Body of pancreas (tissue), 4 donors: Measurements from ENCODE around the gene UGT1A6. TPM values are rescaled to one million over a fixed set of nuclear protein-coding genes. Genes with fewer than 3 reads are reported as not detected.
"Not testable (repeated sequence)": the region's sequence is repeated elsewhere in the genome, so short reads cannot be mapped to it uniquely, and the experiment has no call there.

Experiments used
- ATAC-seq: fragments of 150-250 bp; one replicate; pipeline ENCODE4 v1.9.1; 2016
- DNase-seq, 4 donors: peaks; one replicate each; pipeline ENCODE4 v3.0.0-alpha.2; 2019
- H3K27ac ChIP-seq, 4 donors: fragments of 200-600 bp; sonication (generic); 1 replicate in 3 of 4; 2 replicates in 1 of 4; pipeline versions ENCODE4 v1.5.1 to v1.6.1; 2016 to 2019; ENCODE audit warnings: mild to moderate bottlenecking in 1 of 4, mixed read lengths in 1 of 4, moderate library complexity in 1 of 4
- H3K27me3 ChIP-seq, 2 donors: fragments of 200-600 bp; sonication (generic); one replicate each; pipeline ENCODE4 v1.6.0; 2016; ENCODE audit warnings: mild to moderate bottlenecking in 1 of 2
- H3K36me3 ChIP-seq, 2 donors: fragments of 200-600 bp; sonication (generic); replicated peaks in 1 of 2; 2 replicates each; pipeline ENCODE4 v1.5.1; 2016; ENCODE audit warnings: low read depth in 2 of 2; ENCODE audit not compliant: insufficient read depth in 1 of 2
- H3K4me1 ChIP-seq: fragments of 200-600 bp; sonication (generic); one replicate; pipeline ENCODE4 v1.6.0; 2016
- H3K4me3 ChIP-seq, 2 donors: fragments of 200-600 bp; sonication (generic); 1 replicate in 1 of 2; 2 replicates in 1 of 2; pipeline ENCODE4 v1.5.1; 2016 to 2019
- H3K9me3 ChIP-seq, 3 donors: fragments of 200-600 bp; sonication (generic); 1 replicate in 2 of 3; 2 replicates in 1 of 3; pipeline ENCODE4 v1.5.1; 2016
- CTCF ChIP-seq, 7 experiments: fragments of 450-650 bp in 4 of 7; fragments of 200-600 bp in 3 of 7; sonication (generic) in 3 of 7; IDR thresholded peaks; one replicate each; pipeline ENCODE4 v1.5.1; 2016 to 2019; ENCODE audit warnings: antibody characterized with exemption in 7 of 7
- POLR2A ChIP-seq, 3 donors: fragments of 450-650 bp; IDR thresholded peaks; one replicate each; pipeline ENCODE4 v1.6.1; 2016; ENCODE audit warnings: antibody characterized with exemption in 3 of 3, mild to moderate bottlenecking in 2 of 3
- WGBS, 2 donors: methylation state at CpG; one replicate each; pipeline ENCODE4 v1.1.5; 2017; 5-methylcytosine and 5-hydroxymethylcytosine counted together
- intact Hi-C: fragments of 100-400 bp; cut with DNase I; formaldehyde crosslinking; loops from one replicate; pipeline ENCODE4 v1.15.1; 2023
- total RNA-seq, 2 donors: library from RNA; depleted of rRNA; stranded (reverse); fragments of >200 nt; gene quantifications; one replicate each; pipeline ENCODE4 v1.1.0, GENCODE V29; 2016

The UGT1A6 gene
- total RNA-seq, 2 donors from 2014 or later, result 0.33 TPM; not detected in 1

DNA sequence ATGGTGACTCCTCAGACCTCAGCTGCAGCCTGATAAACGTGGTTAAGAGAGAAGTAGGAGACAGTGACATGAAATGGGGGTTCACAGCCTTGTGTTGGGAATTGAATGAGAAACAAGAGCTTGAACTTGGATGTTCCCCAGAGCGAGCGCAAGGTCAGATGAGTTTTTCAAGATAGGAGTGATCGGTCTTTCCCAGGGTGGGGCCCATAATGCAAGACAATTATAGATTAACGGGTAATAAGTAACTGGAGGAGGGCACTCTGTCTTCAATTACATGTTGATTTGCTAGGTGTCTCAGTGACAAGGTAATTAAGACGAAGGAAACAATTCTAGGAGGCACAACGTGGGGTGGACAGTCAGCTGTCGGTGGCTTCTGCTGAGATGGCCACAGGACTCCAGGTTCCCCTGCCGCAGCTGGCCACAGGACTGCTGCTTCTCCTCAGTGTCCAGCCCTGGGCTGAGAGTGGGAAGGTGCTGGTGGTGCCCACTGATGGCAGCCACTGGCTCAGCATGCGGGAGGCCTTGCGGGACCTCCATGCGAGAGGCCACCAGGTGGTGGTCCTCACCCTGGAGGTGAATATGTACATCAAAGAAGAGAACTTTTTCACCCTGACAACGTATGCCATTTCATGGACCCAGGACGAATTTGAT, 20.0 kb downstream of the UGT1A6 start, which contains the start of gene UGT1A5:
Gene UGT1A5, plus strand, starts transcription at position 297 of the 651 bp plus-strand sequence. Its CDS starts 85 bp downstream, at position 382.
- ATAC-seq (no peak), DNase-seq (no peak)
- Histone ChIP-seq H3K4me1 (no peaks in the 10 kb centered on the region), H3K27me3 (no peaks in the 10 kb centered on the region), H3K9me3 (no peaks in the 10 kb centered on the region), H3K27ac (no peak within 1 kb of the TSS), H3K4me3 (no peak within 1 kb of the TSS), H3K36me3 (no peaks in the 10 kb centered on the region)
- 53 to 61% methylated on average over 14 of the region's 14 CpGs for WGBS, 2 donors
- intact Hi-C loops, result no loop called here
- TF ChIP-seq CTCF (IDR thresholded peaks at IDR 0.05) (no peak), POLR2A (IDR thresholded peaks at IDR 0.05) (no peak)

DNA sequence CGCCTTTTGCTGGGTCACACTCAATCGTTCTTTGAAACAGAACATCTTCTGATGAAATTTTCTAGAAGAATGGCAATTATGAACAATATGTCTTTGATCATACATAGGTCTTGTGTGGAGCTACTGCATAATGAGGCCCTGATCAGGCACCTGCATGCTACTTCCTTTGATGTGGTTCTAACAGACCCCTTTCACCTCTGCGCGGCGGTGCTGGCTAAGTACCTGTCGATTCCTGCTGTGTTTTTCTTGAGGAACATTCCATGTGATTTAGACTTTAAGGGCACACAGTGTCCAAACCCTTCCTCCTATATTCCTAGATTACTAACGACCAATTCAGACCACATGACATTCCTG, 20.5 kb downstream of the UGT1A6 start:
- H3K27me3 ChIP-seq, result no peaks in the 10 kb centered on the region
- TF ChIP-seq POLR2A (IDR thresholded peaks at IDR 0.05) (no peak), CTCF (IDR thresholded peaks at IDR 0.05) (no peak)
- no peak for ATAC-seq
- WGBS, 2 donors, result 50 to 67% methylated on average over 7 of the region's 7 CpGs
- DNase-seq, result no peak
- H3K27ac ChIP-seq, result no peak overlapping the region
- H3K4me3 ChIP-seq, result no peak overlapping the region
- intact Hi-C loops, result no loop called here
- no peaks in the 10 kb centered on the region for H3K4me1 ChIP-seq
- no peaks in the 10 kb centered on the region for H3K36me3 ChIP-seq
- H3K9me3 ChIP-seq, result no peaks in the 10 kb centered on the region

- H3K27ac ChIP-seq, result no peak overlapping the region
- no peaks in the 10 kb centered on the region for H3K36me3 ChIP-seq
- DNase-seq (no peak), ATAC-seq (no peak)
- H3K4me1 ChIP-seq, result no peaks in the 10 kb centered on the region
- 49 to 57% methylated on average over 2 of the region's 2 CpGs for WGBS, 2 donors
- H3K9me3 ChIP-seq, result no peaks in the 10 kb centered on the region
- H3K27me3 ChIP-seq, result no peaks in the 10 kb centered on the region
- no peak overlapping the region for H3K4me3 ChIP-seq
- intact Hi-C loops, result no loop called here
- no peak for TF ChIP-seq POLR2A (IDR thresholded peaks at IDR 0.05)
Measured at GRCh38 chr2:233714121-233714520, 21.4 kb downstream of the UGT1A6 start.

GRCh38 chr2:233718552-233718951, 25.9 kb downstream of the UGT1A6 start, which contains the start of gene UGT1A4:
Gene UGT1A4, plus strand, starts transcription at chr2:233718736. Its CDS starts 85 bp downstream, at chr2:233718821.
- ATAC-seq (no peak), DNase-seq (no peak)
- whole genome bisulfite sequencing, 2 donors, result 62 to 69% methylated on average over 4 to 7 of the region's 7 CpGs
- Histone ChIP-seq H3K4me3 (no peak within 1 kb of the TSS), H3K9me3 (no peaks in the 10 kb centered on the region), H3K4me1 (no peaks in the 10 kb centered on the region), H3K27me3 (no peaks in the 10 kb centered on the region), H3K36me3 (no peaks in the 10 kb centered on the region), H3K27ac (no peak within 1 kb of the TSS)
- intact Hi-C loops, result no loop called here
- TF ChIP-seq CTCF (IDR thresholded peaks at IDR 0.05), result no peak
- TF ChIP-seq POLR2A (IDR thresholded peaks at IDR 0.05), result no peak

DNA sequence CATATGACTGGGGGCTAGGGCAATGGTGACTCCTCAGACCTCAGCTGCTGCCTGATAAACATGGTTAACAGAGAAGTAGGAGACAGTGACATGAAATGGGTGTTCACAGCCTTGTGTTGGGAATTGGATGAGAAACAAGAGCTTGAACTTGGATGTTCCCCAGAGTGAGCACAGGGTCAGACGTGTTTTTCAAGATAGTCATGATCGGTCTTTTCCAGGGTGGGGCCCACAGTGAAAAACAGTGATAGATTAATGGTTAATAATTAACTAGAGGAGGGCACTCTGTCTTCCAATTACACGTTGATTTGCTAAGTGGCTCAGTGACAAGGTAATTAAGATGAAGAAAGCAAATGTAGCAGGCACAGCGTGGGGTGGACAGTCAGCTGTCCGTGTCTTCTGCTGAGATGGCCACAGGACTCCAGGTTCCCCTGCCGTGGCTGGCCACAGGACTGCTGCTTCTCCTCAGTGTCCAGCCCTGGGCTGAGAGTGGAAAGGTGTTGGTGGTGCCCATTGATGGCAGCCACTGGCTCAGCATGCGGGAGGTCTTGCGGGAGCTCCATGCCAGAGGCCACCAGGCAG, 36.1 kb downstream of the UGT1A6 start, which contains the start of gene UGT1A3:
Gene UGT1A3, plus strand, starts transcription at position 320 of the 579 bp plus-strand sequence. Its CDS starts 85 bp downstream, at position 405.
- Histone ChIP-seq H3K27ac (no peak within 1 kb of the TSS), H3K9me3 (no peaks in the 10 kb centered on the region), H3K27me3 (no peaks in the 10 kb centered on the region), H3K4me3 (no peak within 1 kb of the TSS), H3K36me3 (no peaks in the 10 kb centered on the region), H3K4me1 (no peaks in the 10 kb centered on the region)
- DNase-seq (no peak), ATAC-seq (no peak)
- intact Hi-C loops, result no loop called here
- no peak for TF ChIP-seq CTCF (IDR thresholded peaks at IDR 0.05)
- WGBS, 2 donors, result 57 to 63% methylated on average over 8 of the region's 8 CpGs

DNA sequence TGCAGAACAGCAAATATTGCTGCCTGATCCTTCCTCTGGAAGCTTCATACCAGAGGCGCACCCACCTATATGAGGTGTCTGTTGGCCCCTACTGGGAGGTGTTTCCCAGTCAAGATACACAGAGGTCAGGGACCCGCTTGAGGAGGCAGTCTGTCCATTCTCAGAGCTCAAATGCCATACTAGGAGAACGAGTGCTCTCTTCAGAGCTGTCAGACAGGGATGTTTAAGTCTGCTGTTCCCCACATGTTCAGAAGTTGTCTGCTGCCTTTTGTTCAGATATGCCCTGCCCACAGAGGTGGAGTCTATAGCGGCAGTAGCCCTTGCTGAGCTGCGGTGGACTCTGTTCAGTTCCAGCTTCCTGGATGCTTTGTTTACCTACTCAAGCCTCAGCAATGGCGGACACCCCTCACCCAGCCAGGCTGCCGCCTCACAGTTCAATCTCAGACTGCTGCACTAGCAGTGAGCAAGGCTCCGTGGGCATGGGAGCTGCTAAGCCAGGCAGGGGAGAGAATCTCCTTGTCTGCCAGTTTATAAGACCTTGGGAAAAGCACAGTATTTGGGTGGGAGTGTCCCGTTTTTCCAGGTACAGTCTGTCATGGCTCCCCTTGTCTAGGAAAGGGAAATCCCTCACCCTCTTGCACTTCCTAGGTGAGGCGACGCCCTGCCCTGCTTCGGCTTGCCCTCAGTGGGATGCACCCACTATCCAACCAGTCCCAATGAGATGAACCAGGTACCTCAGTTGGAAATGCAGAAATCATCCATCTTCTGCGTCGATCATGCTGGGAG, 44.4 kb downstream of the UGT1A6 start:
- H3K36me3 ChIP-seq, intact Hi-C loops, H3K27ac ChIP-seq, H3K4me3 ChIP-seq, ATAC-seq, H3K4me1 ChIP-seq, H3K27me3 ChIP-seq, DNase-seq, H3K9me3 ChIP-seq: not testable (repeated sequence)
- 70 to 77% methylated on average over 10 to 14 of the region's 14 CpGs for WGBS, 2 donors
